ENCODE data around the gene ASPDH. TPM values are rescaled to one million over a fixed set of nuclear protein-coding genes. Genes with fewer than 3 reads are reported as not detected.

The ASPDH gene
- polyA plus RNA-seq, 2 of the 4 experiments (the other 2 are of a cell fraction) = not detected

DNA sequence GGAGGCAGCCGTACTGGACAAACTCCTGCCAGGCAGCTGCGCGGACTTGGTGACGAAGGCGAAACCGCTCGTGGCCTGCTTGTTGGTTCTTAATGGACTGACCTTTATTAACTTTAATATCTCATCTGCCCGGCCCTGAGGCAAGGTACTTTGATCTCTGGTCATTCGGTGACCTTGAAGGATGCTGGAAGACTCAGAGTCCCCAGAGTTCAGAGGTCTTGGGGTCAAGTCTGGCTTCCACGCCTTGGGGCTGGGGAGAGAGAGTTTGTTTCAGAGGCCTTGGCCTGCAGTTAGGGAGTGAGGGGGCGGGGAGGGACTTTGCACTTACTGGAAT is 47.0 kb downstream of the ASPDH start (continued):
- TF ChIP-seq TFCP2L1 (CRISPR knock-in tag; IDR thresholded peaks at IDR 0.05) = no peak
- TF ChIP-seq EHMT2 (IDR thresholded peaks at IDR 0.05; ENCODE audit: low read depth) = no peak
- no peak for TF ChIP-seq POLR2A (IDR thresholded peaks at IDR 0.05; ENCODE audit: low read length)
- TF ChIP-seq SREBF2 (IDR thresholded peaks at IDR 0.05) = no peak
- TF ChIP-seq POLR2AphosphoS2 (conservative IDR thresholded peaks at IDR 0.05; ENCODE audit: low read length) = no peak
- TF ChIP-seq, protein P1, sequence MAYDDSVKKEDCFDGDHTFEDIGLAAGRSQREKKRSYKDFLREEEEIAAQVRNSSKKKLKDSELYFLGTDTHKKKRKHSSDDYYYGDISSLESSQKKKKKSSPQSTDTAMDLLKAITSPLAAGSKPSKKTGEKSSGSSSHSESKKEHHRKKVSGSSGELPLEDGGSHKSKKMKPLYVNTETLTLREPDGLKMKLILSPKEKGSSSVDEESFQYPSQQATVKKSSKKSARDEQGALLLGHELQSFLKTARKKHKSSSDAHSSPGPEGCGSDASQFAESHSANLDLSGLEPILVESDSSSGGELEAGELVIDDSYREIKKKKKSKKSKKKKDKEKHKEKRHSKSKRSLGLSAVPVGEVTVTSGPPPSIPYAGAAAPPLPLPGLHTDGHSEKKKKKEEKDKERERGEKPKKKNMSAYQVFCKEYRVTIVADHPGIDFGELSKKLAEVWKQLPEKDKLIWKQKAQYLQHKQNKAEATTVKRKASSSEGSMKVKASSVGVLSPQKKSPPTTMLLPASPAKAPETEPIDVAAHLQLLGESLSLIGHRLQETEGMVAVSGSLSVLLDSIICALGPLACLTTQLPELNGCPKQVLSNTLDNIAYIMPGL (CRISPR knock-in tag; IDR thresholded peaks at IDR 0.05; ENCODE audit: borderline replicate concordance) = no peak

DNA sequence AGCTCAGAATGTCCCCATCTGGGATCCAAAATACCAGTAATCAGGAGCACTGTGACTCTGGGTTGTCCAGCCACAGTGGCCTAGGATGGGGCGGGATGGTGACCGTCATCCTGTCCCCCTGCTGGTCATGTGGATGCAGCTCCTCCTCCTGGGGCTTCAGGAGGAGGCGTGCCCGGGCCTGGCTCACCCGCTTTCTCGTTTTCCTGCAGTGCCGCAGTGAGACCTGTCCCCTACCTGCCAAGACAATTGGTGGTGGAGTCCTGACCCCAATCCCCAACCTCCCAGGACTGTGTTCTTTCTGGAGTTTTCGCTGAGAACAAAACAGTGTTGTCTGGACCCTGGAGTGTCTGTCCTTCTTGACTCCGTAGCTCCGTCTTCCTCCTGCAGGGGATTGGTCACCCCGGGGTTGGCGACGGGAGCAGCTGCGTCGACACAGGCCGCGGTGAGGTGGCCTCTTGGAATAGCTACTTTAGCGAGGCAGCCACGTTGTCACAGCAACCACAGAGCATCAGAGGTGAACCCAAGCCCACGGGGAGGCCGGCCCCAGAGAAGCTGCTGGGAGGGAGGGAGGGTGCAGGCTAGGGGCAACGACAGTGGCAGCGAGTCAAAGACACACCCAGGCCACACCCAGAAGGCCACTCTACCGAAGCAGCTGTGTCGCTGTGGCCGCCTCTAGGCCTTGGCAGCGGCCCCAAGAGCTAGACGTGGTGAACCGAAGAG is 47.6 kb downstream of the ASPDH start:
- no peak for FAIRE-seq
- ATAC-seq = peak; percentile 41 to 74; a peak in 4 of 6 replicates
- Histone ChIP-seq H3K9me3 (no peaks in the 10 kb centered on the region), H3K4me2 (no peak overlapping the region), H3K27ac (0 out of 6 replicates have a peak overlapping the region, but pooled peaks of 1 of the 2 experiments have one; percentile 4), H3K4me3 (no peak overlapping the region), H3K4me1 (no peaks in the 10 kb centered on the region)
- TF ChIP-seq FOSB (CRISPR knock-in tag; IDR thresholded peaks at IDR 0.05) (no peak), EHF (CRISPR knock-in tag; IDR thresholded peaks at IDR 0.05) (no peak), ZSCAN20 (CRISPR knock-in tag; IDR thresholded peaks at IDR 0.05) (no peak), GATA3 (IDR thresholded peaks at IDR 0.05; ENCODE audit: borderline replicate concordance) (no peak)
- TF ChIP-seq, protein P2, sequence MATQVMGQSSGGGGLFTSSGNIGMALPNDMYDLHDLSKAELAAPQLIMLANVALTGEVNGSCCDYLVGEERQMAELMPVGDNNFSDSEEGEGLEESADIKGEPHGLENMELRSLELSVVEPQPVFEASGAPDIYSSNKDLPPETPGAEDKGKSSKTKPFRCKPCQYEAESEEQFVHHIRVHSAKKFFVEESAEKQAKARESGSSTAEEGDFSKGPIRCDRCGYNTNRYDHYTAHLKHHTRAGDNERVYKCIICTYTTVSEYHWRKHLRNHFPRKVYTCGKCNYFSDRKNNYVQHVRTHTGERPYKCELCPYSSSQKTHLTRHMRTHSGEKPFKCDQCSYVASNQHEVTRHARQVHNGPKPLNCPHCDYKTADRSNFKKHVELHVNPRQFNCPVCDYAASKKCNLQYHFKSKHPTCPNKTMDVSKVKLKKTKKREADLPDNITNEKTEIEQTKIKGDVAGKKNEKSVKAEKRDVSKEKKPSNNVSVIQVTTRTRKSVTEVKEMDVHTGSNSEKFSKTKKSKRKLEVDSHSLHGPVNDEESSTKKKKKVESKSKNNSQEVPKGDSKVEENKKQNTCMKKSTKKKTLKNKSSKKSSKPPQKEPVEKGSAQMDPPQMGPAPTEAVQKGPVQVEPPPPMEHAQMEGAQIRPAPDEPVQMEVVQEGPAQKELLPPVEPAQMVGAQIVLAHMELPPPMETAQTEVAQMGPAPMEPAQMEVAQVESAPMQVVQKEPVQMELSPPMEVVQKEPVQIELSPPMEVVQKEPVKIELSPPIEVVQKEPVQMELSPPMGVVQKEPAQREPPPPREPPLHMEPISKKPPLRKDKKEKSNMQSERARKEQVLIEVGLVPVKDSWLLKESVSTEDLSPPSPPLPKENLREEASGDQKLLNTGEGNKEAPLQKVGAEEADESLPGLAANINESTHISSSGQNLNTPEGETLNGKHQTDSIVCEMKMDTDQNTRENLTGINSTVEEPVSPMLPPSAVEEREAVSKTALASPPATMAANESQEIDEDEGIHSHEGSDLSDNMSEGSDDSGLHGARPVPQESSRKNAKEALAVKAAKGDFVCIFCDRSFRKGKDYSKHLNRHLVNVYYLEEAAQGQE (IDR thresholded peaks at IDR 0.05) = no peak
- TF ChIP-seq, protein P3, sequence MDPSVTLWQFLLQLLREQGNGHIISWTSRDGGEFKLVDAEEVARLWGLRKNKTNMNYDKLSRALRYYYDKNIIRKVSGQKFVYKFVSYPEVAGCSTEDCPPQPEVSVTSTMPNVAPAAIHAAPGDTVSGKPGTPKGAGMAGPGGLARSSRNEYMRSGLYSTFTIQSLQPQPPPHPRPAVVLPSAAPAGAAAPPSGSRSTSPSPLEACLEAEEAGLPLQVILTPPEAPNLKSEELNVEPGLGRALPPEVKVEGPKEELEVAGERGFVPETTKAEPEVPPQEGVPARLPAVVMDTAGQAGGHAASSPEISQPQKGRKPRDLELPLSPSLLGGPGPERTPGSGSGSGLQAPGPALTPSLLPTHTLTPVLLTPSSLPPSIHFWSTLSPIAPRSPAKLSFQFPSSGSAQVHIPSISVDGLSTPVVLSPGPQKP (IDR thresholded peaks at IDR 0.05; ENCODE audit: low read depth, low read length) = no peak
- ChIA-PET POLR2A (interaction anchor here (0.5 to 2.2 kb wide), 2 partner anchors 30 to 97 kb away, joined by 5 to 6 read pairs; no protein-coding TSS in a partner anchor), CTCF (interaction anchor here (0.6 to 7.5 kb wide), 15 partner anchors 8 to 318 kb away, joined by 3 to 175 read pairs (median 4); partner anchors contain the start of gene NAPSA)
- 64% methylated on average over 18 of the region's 29 CpGs for WGBS (ENCODE audit: missing lambda C conversion rate)
- peak; percentile 49 to 64 for DNase-seq (ENCODE audit: low read depth in 1 of 2, low spot score in 1 of 2)

DNA sequence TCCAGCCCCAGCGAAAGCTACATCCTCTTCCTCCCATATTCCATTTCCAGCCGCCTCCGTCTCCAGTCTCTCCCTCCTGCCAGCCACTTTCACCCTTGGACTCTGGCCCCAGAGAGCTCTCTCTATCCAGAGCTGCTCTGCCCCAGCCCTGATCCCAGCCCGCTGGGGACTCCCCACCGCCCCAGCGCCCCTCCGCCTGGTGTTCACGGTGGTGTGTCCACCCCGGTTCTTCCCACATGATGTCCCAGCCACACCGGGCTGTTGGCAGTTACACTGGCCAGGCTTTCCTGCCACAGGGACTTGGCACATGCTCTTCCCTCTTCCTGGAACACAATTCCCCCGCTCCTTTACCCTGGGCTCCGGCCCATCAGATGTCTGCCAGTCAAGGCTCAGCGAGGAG is 48.7 kb downstream of the ASPDH start:
- H3K4me2 ChIP-seq = no peak overlapping the region
- no peak for ATAC-seq
- H3K27ac ChIP-seq = no peak overlapping the region
- FAIRE-seq = no peak
- CTCF ChIA-PET = interaction anchor here (1.3 to 7.5 kb wide), 9 partner anchors 10 to 319 kb away, joined by 3 to 175 read pairs (median 10); partner anchors contain the start of gene NAPSA
- TF ChIP-seq NFE2L2 (conservative IDR thresholded peaks at IDR 0.05; ENCODE audit: low read length) = no peak
- no peak for TF ChIP-seq CHD4 (IDR thresholded peaks at IDR 0.05; ENCODE audit: borderline replicate concordance)
- TF ChIP-seq RNF2 (IDR thresholded peaks at IDR 0.05; ENCODE audit: borderline replicate concordance, low read depth) = no peak
- TF ChIP-seq EP300 (IDR thresholded peaks at IDR 0.05) = no peak
- no peak for TF ChIP-seq RFX5 (IDR thresholded peaks at IDR 0.05)
- TF ChIP-seq HOXB13 (CRISPR knock-in tag; IDR thresholded peaks at IDR 0.05; ENCODE audit: low read depth) = no peak
- no peaks in the 10 kb centered on the region for H3K9me3 ChIP-seq
- no peak overlapping the region for H3K4me3 ChIP-seq
- H3K4me1 ChIP-seq = peaks cover 11% of the 10 kb centered on the region
- WGBS (ENCODE audit: missing lambda C conversion rate) = 90% methylated on average over 6 of the region's 13 CpGs
- POLR2A ChIA-PET = interaction anchor here (2.2 kb wide), 1 partner anchor 96 kb away, joined by 6 read pairs; no protein-coding TSS in a partner anchor
- no peak for DNase-seq (ENCODE audit: low read depth in 1 of 2, low spot score in 1 of 2)

Data from A549 (cell line).